Measurements from ENCODE around the gene SYTL5.

DNA sequence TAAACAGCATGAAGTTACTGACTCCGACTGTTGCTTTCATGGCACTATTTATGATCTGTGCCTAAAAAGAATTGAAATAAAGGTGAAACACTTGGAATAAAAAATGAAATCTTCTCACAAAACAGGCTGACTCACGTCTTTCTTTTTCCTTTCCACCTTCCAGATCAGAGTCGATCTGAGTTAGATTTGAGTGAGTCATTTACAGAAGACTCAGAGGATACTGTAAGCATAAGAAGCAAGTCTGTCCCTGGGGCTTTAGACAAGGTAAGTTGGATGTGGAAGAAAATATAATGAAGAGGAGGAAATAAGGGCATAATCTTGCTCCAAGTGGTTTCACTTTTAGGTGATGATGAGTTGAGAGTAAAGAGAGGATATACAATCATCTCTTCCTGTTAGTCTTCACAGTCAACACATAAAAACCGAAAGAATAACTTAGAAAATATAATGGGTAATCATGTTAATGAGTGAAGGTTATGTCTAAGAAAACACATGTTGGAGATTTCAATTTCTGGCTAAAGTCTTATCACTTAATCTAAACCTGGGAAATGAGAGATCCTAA lies 89.7 kb downstream of the SYTL5 start:
- no peak for TF ChIP-seq ZNF274 (IDR thresholded peaks at IDR 0.05; ENCODE audit: low read depth, low read length)
- no peak for TF ChIP-seq YY1 (IDR thresholded peaks at IDR 0.05; ENCODE audit: insufficient read depth, insufficient read length)
- no peak for TF ChIP-seq SUZ12 (IDR thresholded peaks at IDR 0.05; ENCODE audit: extremely low read depth, insufficient read depth, insufficient read length)
